PFSK-1 (cell line): ENCODE results near the gene PPFIBP2.

ENCODE experiments used
- POLR2AphosphoS5 ChIP-seq: IDR thresholded peaks from 2 replicates; pipeline ENCODE4 v1.6.1; 2012; ENCODE audit warnings: low read depth, mild to moderate bottlenecking, control low read depth, low read length, moderate library complexity
- TAF1 ChIP-seq: IDR thresholded peaks from 2 replicates; pipeline ENCODE4 v1.6.1; 2012; ENCODE audit warnings: low read length, control low read depth, borderline replicate concordance; ENCODE audit not compliant: insufficient read depth

DNA sequence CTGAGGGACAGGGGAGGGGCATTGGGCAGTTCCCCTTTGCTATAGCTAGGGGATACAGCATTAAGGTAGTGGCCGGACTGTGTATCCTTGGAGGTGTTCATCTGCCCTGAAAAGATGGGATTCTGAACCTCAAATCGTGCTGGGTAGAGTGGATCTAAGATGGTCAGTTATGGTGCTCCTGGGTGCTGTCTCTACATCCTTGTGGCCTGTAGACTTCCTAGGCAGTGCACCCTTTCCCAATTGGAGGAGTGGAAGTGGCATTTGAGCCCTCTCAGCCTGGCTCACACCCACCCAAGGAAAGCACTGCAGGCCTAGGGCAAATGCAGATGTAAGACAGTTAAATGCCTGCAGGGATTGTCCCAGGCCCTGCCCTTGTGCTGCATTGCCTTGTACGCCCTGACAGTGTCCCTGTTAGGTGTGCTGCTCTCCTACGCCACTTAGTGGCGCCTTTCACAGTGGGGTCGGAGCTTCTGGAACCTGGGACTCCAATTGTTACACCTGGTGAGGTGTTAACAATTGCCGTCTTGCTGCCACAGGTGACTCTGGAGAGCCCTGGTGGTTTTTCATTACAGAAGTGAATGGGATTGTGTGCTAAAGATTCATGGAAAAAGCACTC is 35.0 kb downstream of the PPFIBP2 start:
- TF ChIP-seq POLR2AphosphoS5 = no peak
- TF ChIP-seq TAF1 = no peak
